Cardiac fibroblast (primary cell): Measurements from ENCODE around the gene DUSP2.
A peak's percentile ranks its signal among the peaks of the same experiment; 100 is the strongest.

Experiments
- DNase-seq, 2 donors: peaks; one replicate each; pipeline versions ENCODE4 v3.0.0 to v3.0.0-alpha.2; 2010; ENCODE audit warnings: low read depth in 2 of 2
- H3K4me3 ChIP-seq, 2 donors: replicated peaks in 1 of 2; 1 replicate in 1 of 2; 2 replicates in 1 of 2; pipeline ENCODE4 v1.5.1; 2011; ENCODE audit warnings: low read depth in 2 of 2, low read length in 2 of 2, mild to moderate bottlenecking in 2 of 2, moderate library complexity in 1 of 2
- CTCF ChIP-seq: IDR thresholded peaks from one replicate; pipeline ENCODE4 v1.5.1; 2011; ENCODE audit warnings: low read depth, mild to moderate bottlenecking, low read length, inconsistent platforms

The DUSP2 gene

DNA sequence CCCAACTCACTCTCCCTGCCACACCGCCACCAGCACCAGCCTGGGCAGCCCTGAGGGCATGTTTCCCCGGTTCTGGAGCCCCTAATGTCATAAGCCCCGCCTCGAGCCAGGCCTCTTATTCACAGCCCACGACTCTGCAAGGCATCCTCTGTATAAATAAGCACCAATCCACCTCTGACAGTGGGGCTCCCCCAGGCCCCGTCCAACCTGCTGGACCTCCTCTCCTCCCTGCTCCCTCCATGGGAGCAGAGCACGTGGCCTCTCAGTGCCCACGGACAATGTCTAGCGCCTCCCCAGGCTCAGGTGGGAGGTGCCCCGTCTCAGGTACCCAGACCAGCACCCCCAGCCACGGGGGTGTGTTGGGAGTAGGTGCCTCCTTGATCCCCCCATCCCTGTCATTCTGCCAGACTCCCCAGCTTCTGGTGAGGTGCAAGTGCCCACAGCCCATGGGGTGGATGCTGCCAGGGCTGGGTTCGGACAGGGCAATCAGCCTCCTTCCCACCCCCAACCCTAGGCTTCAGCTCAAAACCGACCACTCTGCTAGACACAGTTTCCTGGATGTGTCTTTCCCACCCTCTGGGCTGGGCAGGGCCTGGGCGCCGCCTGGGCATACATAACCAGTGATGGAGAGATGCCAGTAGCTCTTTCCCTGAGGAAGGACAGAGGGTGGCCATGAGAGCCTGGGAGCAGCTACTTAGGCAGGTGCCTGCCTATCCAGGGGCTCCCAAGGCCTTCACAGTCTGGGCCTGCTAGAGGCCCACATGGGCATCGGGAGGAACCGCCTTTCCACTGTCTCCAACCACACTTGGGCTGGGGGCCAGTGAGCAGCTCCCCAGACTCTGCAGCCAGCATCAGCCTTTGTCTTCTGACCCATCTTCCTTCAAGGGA lies 27.3 kb downstream of the DUSP2 start:
- TF ChIP-seq CTCF = no peak
- no peak for DNase-seq
- no peak overlapping the region for H3K4me3 ChIP-seq

DNA sequence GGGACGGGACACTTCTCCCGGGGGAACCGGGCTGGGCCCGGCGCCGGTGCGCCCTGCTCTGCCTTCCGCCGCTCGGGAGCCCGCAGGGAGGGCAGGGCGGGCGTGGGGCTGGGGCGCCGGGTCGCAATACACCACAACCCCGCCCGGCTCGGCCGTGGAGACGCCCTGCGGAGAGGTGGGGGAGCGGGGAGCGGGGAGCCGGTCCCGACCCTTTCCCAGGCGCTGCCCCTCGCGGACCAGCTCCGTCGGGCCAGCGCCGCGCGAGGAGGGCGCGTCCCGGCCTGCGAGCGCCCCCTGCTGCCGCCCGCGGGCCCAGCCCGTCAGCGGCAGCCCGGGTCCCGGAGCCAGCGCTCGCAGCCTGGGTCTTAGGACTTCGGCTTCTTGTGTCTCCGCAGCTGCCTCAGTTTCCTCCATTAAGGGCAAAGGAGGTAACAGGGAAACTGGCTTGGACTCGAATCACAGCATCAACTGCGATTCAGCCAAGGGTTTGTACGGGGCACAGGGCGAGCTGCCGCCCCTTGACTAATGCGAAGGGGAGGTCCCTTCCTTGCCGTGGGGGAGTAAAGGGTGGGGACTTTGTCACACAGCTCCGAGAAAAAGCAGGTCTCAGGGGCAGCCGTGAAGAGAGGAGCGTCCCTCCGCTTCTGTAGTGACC lies 28.2 kb downstream of the DUSP2 start:
- peak; percentile 17 to 40 for DNase-seq
- peak; percentile 35 for TF ChIP-seq CTCF
- peak overlapping the region; percentile 14 to 15 for H3K4me3 ChIP-seq

DNA sequence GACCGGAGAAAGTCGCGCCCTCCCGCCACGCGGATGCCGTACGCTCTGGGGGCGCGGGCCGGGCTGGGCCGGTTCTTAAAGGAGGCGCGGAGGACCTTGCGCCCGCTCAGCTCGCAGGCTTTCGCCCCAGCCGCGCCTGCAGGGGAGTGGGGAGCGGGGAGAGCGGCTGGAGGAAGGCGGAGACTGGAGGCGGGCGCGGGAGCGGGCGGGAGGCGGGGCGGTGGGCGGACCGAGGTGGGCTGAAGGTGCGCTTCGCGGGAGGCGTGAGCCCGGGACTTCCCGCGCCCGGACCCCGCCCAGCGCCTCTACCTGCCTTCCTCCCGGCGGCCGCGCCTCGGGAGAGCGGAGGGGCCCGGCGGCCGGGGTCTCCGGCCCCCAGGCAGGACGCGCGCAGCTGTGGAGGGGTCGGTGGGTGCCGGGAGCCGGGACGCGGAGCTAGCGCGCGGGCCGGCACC lies 28.8 kb downstream of the DUSP2 start, which contains the start of gene ADRA2B:
TSS of gene ADRA2B (minus strand) at position 148 of the 455 bp plus-strand sequence. CDS start 422 bp downstream, outside the sequence.
- H3K4me3 ChIP-seq = peak within 1 kb of the TSS; percentile 14 to 15
- no peak for TF ChIP-seq CTCF
- DNase-seq = peak in 1 of 2 donors; percentile 34

- H3K4me3 ChIP-seq = no peak overlapping the region
- DNase-seq = no peak
- no peak for TF ChIP-seq CTCF
Observed at GRCh38 chr2:96115631-96116423, 29.4 kb downstream of the DUSP2 start.

DNA sequence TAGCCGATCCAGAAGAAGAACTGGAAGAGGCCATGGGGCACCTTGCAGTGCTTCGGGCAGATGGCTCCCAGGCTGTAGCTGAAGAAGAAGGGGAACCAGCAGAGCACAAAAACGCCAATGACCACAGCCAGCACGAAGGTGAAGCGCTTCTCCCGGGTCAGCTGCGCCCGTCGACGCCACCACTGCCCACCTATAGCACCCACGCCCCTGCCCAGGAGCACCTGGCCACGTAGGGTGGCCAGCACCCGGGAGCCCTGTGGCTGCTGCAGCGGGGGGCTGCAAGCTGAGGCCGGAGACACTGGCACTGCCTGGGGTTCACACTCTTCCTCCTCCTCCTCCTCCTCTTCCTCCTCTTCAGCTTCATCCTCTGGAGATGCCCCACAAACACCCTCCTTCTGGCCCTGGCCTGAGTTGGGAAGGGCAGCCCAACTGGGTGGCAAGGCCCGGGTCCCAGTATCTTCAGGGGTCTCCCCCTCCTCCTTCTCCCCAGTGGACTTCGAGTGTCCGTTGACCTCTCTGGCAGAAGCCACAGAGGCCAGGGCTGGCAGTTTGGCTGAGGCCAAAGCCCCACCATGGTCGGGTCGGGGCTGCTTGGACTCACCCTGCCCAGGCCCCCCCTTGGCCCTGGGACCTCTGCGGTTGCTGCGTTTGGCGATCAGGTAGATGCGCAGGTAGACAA lies 30.2 kb downstream of the DUSP2 start:
- no peak for DNase-seq
- no peak for TF ChIP-seq CTCF
- H3K4me3 ChIP-seq = no peak overlapping the region

GRCh38 chr2:96114546-96114902 lies 30.7 kb downstream of the DUSP2 start:
- no peak for DNase-seq
- H3K4me3 ChIP-seq = no peak overlapping the region
- no peak for TF ChIP-seq CTCF
